GM23338 (cell line): ENCODE measurements around the gene TMC2. TPM values are rescaled to one million over a fixed set of nuclear protein-coding genes. Genes with fewer than 3 reads are reported as not detected.

Experiments used
- ATAC-seq: fragments of 200-7000 bp; cut with Tn5 transposase; 3 replicates; pipeline ENCODE4 v1.9.1; 2020
- DNase-seq: peaks from one replicate; pipeline ENCODE4 v3.0.0-alpha.2; 2015; ENCODE audit warnings: low spot score
- H2AFZ ChIP-seq: fragments of 200-600 bp; sonication (generic); 2 replicates; pipeline ENCODE4 v1.8.0; 2016; ENCODE audit warnings: antibody characterized with exemption, mild to moderate bottlenecking, moderate library complexity
- H3F3A ChIP-seq: fragments of 200-600 bp; sonication (generic); replicated peaks from 2 replicates; pipeline ENCODE4 v1.8.0; 2017; ENCODE audit warnings: antibody characterized with exemption, mixed run types, low read depth
- H3K27ac ChIP-seq: fragments of 200-600 bp; sonication (generic); 2 replicates; pipeline ENCODE4 v1.6.1; 2016; ENCODE audit warnings: low read depth
- H3K27me3 ChIP-seq: fragments of 200-600 bp; sonication (generic); 2 replicates; pipeline ENCODE4 v1.8.0; 2016; ENCODE audit warnings: mild to moderate bottlenecking, mixed run types, moderate library complexity; ENCODE audit not compliant: insufficient read depth
- H3K36me3 ChIP-seq: fragments of 200-600 bp; sonication (generic); 2 replicates; pipeline ENCODE4 v1.8.0; 2016; ENCODE audit warnings: mild to moderate bottlenecking; ENCODE audit not compliant: insufficient read depth
- H3K4me1 ChIP-seq: fragments of 200-600 bp; sonication (generic); 2 replicates; pipeline ENCODE4 v1.8.0; 2016; ENCODE audit warnings: mild to moderate bottlenecking, moderate library complexity; ENCODE audit not compliant: insufficient read depth
- H3K4me2 ChIP-seq: fragments of 200-600 bp; sonication (generic); 2 replicates; pipeline ENCODE4 v1.7.1; 2017; ENCODE audit warnings: mixed run types
- H3K4me3 ChIP-seq: fragments of 200-600 bp; sonication (generic); 2 replicates; pipeline ENCODE4 v1.6.1; 2016; ENCODE audit warnings: mixed run types
- H3K79me2 ChIP-seq: fragments of 200-600 bp; sonication (generic); replicated peaks from 2 replicates; pipeline ENCODE4 v1.8.0; 2017; ENCODE audit warnings: mild to moderate bottlenecking; ENCODE audit not compliant: insufficient read depth
- H3K9me2 ChIP-seq: fragments of 200-600 bp; sonication (generic); 2 replicates; pipeline ENCODE4 v1.8.0; 2017; ENCODE audit not compliant: insufficient read depth
- H4K20me1 ChIP-seq: fragments of 200-600 bp; sonication (generic); replicated peaks from 2 replicates; pipeline ENCODE4 v1.8.0; 2017; ENCODE audit warnings: mild to moderate bottlenecking; ENCODE audit not compliant: insufficient read depth
- H3K27ac Mint-ChIP-seq: 2 replicates; pipeline ENCODE4 v1.8.0; 2020; ENCODE audit warnings: inconsistent platforms, mild to moderate bottlenecking, moderate library complexity, mixed read lengths
- H3K27me3 Mint-ChIP-seq: 3 replicates; pipeline ENCODE4 v1.8.0; 2022; ENCODE audit warnings: low read depth, mild to moderate bottlenecking, moderate library complexity, mixed read lengths, inconsistent platforms; ENCODE audit not compliant: insufficient read depth, poor library complexity
- H3K36me3 Mint-ChIP-seq: 3 replicates; pipeline ENCODE4 v1.8.0; 2021; ENCODE audit warnings: low read depth, mild to moderate bottlenecking, inconsistent platforms, moderate library complexity, mixed read lengths
- H3K4me1 Mint-ChIP-seq: 3 replicates; pipeline ENCODE4 v1.8.0; 2020; ENCODE audit warnings: mild to moderate bottlenecking, inconsistent platforms, mixed read lengths
- H3K4me3 Mint-ChIP-seq: 3 replicates; pipeline ENCODE4 v1.8.0; 2021; ENCODE audit warnings: moderate library complexity, mild to moderate bottlenecking, inconsistent platforms, mixed read lengths
- H3K9me3 Mint-ChIP-seq: 3 replicates; pipeline ENCODE4 v1.8.0; 2020; ENCODE audit warnings: moderate library complexity, mild to moderate bottlenecking, inconsistent platforms, mixed read lengths
- CREB1 ChIP-seq: fragments of 250-450 bp; sonication (Bioruptor Pico); IDR thresholded peaks from 2 replicates; pipeline ENCODE4 v1.5.0; 2020; ENCODE audit warnings: low read depth, mild to moderate bottlenecking, moderate library complexity
- CTCF ChIP-seq, 2 experiments: fragments of 200-600 bp in 1 of 2; sonication (generic) in 1 of 2; conservative IDR thresholded peaks; 2 replicates each; pipeline versions ENCODE4 v1.5.1 to v1.6.1; 2016 to 2017; ENCODE audit warnings: antibody characterized with exemption in 2 of 2, low read depth in 2 of 2, mild to moderate bottlenecking in 2 of 2, moderate library complexity in 1 of 2
- EZH2 ChIP-seq: fragments of 200-600 bp; sonication (generic); IDR thresholded peaks from one replicate; pipeline ENCODE4 v1.8.0; 2017; ENCODE audit warnings: antibody characterized with exemption, mild to moderate bottlenecking, low read depth; ENCODE audit not compliant: unreplicated experiment
- JUNB ChIP-seq: IDR thresholded peaks from one replicate; pipeline ENCODE4 v1.6.1; 2016; ENCODE audit warnings: antibody characterized with exemption; ENCODE audit not compliant: unreplicated experiment
- NANOG ChIP-seq: IDR thresholded peaks from 2 replicates; pipeline ENCODE4 v1.6.1; 2016; ENCODE audit warnings: antibody characterized with exemption, borderline replicate concordance
- STAT1 ChIP-seq: IDR thresholded peaks from one replicate; pipeline ENCODE4 v1.6.1; 2016; ENCODE audit warnings: antibody characterized with exemption; ENCODE audit not compliant: unreplicated experiment
- ZNF331 ChIP-seq: fragments of 250-450 bp; sonication (Bioruptor Pico); IDR thresholded peaks from 2 replicates; pipeline ENCODE4 v1.5.0; 2020; ENCODE audit warnings: low read depth, mild to moderate bottlenecking, moderate library complexity
- ZNF462 ChIP-seq: fragments of 250-450 bp; sonication (Bioruptor Pico); IDR thresholded peaks from 2 replicates; pipeline ENCODE4 v1.5.0; 2020; ENCODE audit warnings: mild to moderate bottlenecking, moderate library complexity
- polyA plus RNA-seq: library from polyadenylated mRNA; unstranded; fragments of >200 nt; fragmentation: Nextera tagmentation; extraction: Ambion mirVana; gene quantifications from 2 replicates; pipeline ENCODE4 v1.2.1, GENCODE V29; 2016
- total RNA-seq: library from RNA; depleted of rRNA; stranded (reverse); fragments of >200 nt; shearing (Covaris generic); gene quantifications from 2 replicates; pipeline ENCODE4 v1.2.3, GENCODE V29; 2014

Gene TMC2
- total and polyA plus RNA-seq, 2 experiments from 2014 or later = not detected

GRCh38 chr20:2640899-2641298, 104.5 kb downstream of the TMC2 start (continued):
- no peak for TF ChIP-seq ZNF462 (CRISPR knock-in tag)
- TF ChIP-seq CTCF (conservative IDR thresholded peaks at IDR 0.05; ENCODE audit: low read depth in 2 of 2) = no peak
- TF ChIP-seq JUNB = no peak
- no peak for TF ChIP-seq CREB1 (CRISPR knock-in tag)
- no peak for TF ChIP-seq ZNF331 (CRISPR knock-in tag)
- no peak for TF ChIP-seq NANOG
- no peak for TF ChIP-seq EZH2

GRCh38 chr20:2643708-2644107, 107.3 kb downstream of the TMC2 start:
- H3K27ac ChIP-seq = no peak overlapping the region
- no peaks in the 10 kb centered on the region for H3K4me1 Mint-ChIP-seq
- no peaks in the 10 kb centered on the region; the same call in 1 of the 2 replicates for H3F3A ChIP-seq
- no peaks in the 10 kb centered on the region for H3K36me3 Mint-ChIP-seq
- ATAC-seq = no peak
- DNase-seq = no peak
- H3K27ac Mint-ChIP-seq = no peak overlapping the region
- no peaks in the 10 kb centered on the region for H4K20me1 ChIP-seq
- no peaks in the 10 kb centered on the region for H3K9me2 ChIP-seq
- no peak overlapping the region for H2AFZ ChIP-seq
- no peaks in the 10 kb centered on the region for H3K4me1 ChIP-seq
- H3K4me2 ChIP-seq = no peak overlapping the region
- no peaks in the 10 kb centered on the region for H3K9me3 Mint-ChIP-seq
- H3K27me3 ChIP-seq = no peaks in the 10 kb centered on the region
- H3K4me3 ChIP-seq = no peak overlapping the region
- H3K36me3 ChIP-seq = no peaks in the 10 kb centered on the region
- no peak overlapping the region for H3K4me3 Mint-ChIP-seq
- H3K79me2 ChIP-seq = no peaks in the 10 kb centered on the region
- peaks cover 4% of the 10 kb centered on the region for H3K27me3 Mint-ChIP-seq
- TF ChIP-seq EZH2 (no peak), NANOG (no peak), ZNF331 (CRISPR knock-in tag) (no peak), CREB1 (CRISPR knock-in tag) (no peak), STAT1 (no peak), ZNF462 (CRISPR knock-in tag) (no peak)
